H1 (cell line): ENCODE measurements around the gene DDX23. TPM values are rescaled to one million over a fixed set of nuclear protein-coding genes. Genes with fewer than 3 reads are reported as not detected.

Source experiments
- BCL11A ChIP-seq, 2 experiments: IDR thresholded peaks; one replicate each; pipeline ENCODE4 v1.6.1; 2011; ENCODE audit warnings: low read depth in 2 of 2, low read length in 2 of 2, mild to moderate bottlenecking in 2 of 2
- EZH2 ChIP-seq: fragments of 200-600 bp; sonication (generic); IDR thresholded peaks from 2 replicates; pipeline ENCODE4 v1.7.1; 2012; ENCODE audit warnings: low read depth, mild to moderate bottlenecking, moderate library complexity, low read length, inconsistent platforms; ENCODE audit not compliant: severe bottlenecking
- FOSL1 ChIP-seq: IDR thresholded peaks from 2 replicates; pipeline ENCODE4 v1.6.1; 2011; ENCODE audit warnings: mild to moderate bottlenecking, low read depth, low read length, moderate library complexity; ENCODE audit not compliant: insufficient read depth
- MAX ChIP-seq: IDR thresholded peaks from 2 replicates; pipeline ENCODE4 v1.6.1; 2012; ENCODE audit warnings: inconsistent platforms
- TBP ChIP-seq: IDR thresholded peaks from 2 replicates; pipeline ENCODE4 v1.6.1; 2011; ENCODE audit warnings: low read depth, low read length, improper control_type of control experiment
- polyA plus RNA-seq, 7 experiments: library from polyadenylated mRNA; depleted of rRNA in 3 of 7; stranded (reverse) in 5 of 7; unstranded in 2 of 7; fragments of >200 nt in 5 of 7; fragments of 200-250 nt in 2 of 7; gene quantifications; 1 replicate in 5 of 7; 2 replicates in 1 of 7; 4 replicates in 1 of 7; pipeline versions ENCODE4 v1.2.1 to v1.2.3, GENCODE V29; 2011 to 2013; ENCODE audit warnings: missing spikeins in 2 of 7, mixed read lengths in 2 of 7
- total RNA-seq: library from RNA; stranded (reverse); fragmentation: NEBNext Ultra II Directional; extraction: Animal tissue kit (Norgen Biotek cat#: 25700); gene quantifications from 2 replicates; pipeline ENCODE4 v1.2.1, GENCODE V29; 2021
- TF ChIP-seq, protein P1 (sequence below), 3 experiments: IDR thresholded peaks; 1 replicate in 2 of 3; 2 replicates in 1 of 3; pipeline versions ENCODE4 v1.5.1 to v1.6.1; 2011; ENCODE audit warnings: low read length in 3 of 3, mild to moderate bottlenecking in 3 of 3, inconsistent platforms in 2 of 3, low read depth in 1 of 3, moderate library complexity in 1 of 3; ENCODE audit not compliant: insufficient read depth in 1 of 3; ENCODE audit errors: control extremely low read depth in 1 of 3

DDX23 gene
- total and polyA plus RNA-seq, 2 of the 8 experiments (the other 6 are each of a cell fraction or from before 2014, with no cell fraction given): 43.5 to 107 TPM

DNA sequence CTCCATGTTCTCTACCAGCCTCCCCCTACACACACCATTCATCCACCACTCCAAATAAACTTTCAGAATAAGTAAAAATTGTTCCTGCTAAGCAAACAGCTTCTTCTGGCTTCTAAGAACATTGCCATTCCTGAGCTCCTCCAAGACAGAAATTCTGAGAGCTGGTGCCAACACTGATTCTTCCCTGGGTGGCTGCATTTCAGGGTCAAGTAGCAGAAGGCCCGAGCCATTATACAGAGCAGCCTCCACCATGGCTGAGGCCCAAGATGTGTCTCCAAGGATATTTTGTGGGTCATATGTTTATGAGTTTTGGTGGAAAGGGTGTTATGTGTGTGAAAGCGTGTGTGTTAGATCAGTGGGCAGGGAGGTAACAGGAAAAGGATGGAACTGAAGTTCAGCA lies 17.2 kb upstream of the DDX23 start (continued):
- no peak for TF ChIP-seq EZH2
- no peak for TF ChIP-seq BCL11A (IDR thresholded peaks at IDR 0.05; ENCODE audit: low read depth in 2 of 2, low read length in 2 of 2)
- no peak for TF ChIP-seq TBP
- TF ChIP-seq, protein P1, sequence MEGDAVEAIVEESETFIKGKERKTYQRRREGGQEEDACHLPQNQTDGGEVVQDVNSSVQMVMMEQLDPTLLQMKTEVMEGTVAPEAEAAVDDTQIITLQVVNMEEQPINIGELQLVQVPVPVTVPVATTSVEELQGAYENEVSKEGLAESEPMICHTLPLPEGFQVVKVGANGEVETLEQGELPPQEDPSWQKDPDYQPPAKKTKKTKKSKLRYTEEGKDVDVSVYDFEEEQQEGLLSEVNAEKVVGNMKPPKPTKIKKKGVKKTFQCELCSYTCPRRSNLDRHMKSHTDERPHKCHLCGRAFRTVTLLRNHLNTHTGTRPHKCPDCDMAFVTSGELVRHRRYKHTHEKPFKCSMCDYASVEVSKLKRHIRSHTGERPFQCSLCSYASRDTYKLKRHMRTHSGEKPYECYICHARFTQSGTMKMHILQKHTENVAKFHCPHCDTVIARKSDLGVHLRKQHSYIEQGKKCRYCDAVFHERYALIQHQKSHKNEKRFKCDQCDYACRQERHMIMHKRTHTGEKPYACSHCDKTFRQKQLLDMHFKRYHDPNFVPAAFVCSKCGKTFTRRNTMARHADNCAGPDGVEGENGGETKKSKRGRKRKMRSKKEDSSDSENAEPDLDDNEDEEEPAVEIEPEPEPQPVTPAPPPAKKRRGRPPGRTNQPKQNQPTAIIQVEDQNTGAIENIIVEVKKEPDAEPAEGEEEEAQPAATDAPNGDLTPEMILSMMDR (IDR thresholded peaks at IDR 0.05; ENCODE audit: control extremely low read depth in 1 of 3, insufficient read depth in 1 of 3, low read depth in 1 of 3, low read length in 3 of 3): no peak
- no peak for TF ChIP-seq MAX
- TF ChIP-seq FOSL1: no peak
- TF ChIP-seq, all 59 proteins: peak for 0
